HG03575 (cell line): ENCODE measurements around the gene TUBB4A.

Experiments
- ATAC-seq: cut with Tn5 transposase; IDR thresholded peaks from one replicate; pipeline ENCODE4 v1.9.1; 2021; ENCODE audit not compliant: unreplicated experiment, insufficient number of reproducible peaks, low FRiP score; ENCODE audit errors: extremely low read depth

The TUBB4A gene

DNA sequence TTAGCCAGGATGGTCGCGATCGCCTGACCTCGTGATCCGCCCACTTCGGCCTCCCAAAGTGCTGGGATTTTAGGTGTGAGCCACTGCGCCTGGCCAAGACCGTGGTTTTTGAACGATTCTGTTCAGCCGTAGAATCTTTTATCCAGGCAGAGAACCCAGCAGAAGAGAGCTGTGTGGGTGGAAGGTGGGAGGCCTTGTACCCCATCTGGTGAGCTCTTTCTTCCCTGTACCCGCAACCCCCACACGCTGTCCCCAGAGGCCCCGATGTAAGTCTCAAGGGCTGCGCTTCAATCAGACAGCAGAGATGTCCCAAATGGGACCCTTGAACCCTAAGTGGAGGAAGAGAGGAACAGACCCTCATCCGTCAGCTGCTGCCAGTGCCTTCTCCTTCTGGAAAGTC is 46.2 kb downstream of the TUBB4A start:
- no peak for ATAC-seq

DNA sequence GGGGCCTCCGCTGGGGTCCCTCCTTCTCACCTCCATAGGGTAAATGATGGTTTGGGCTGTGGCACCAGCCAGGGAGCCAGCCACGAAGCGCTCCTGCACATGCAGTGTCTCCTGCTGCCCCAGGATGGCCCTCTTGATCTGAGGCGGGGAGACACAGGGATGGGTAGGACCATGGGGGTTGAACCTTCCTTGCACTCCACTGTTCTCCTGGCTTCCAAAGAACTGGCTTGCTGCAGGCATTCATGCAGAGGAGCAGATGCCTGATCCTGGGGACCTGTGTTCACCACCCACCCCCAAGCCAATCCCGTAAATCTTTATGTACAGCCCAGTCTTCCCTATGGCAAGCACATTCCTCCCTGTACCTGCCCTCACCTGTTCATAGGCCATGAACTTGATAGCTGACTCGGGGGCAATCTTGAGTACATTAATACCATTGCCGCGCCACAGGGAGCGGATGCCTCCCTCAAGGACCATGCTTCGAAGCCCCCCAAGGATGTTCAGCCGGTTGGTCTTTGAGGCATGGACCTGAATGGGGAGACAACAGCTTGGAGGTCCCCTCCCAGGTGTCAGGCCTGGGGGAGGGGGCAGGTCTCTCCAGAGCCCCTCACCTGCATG is 48.1 kb downstream of the TUBB4A start:
- ATAC-seq = no peak

DNA sequence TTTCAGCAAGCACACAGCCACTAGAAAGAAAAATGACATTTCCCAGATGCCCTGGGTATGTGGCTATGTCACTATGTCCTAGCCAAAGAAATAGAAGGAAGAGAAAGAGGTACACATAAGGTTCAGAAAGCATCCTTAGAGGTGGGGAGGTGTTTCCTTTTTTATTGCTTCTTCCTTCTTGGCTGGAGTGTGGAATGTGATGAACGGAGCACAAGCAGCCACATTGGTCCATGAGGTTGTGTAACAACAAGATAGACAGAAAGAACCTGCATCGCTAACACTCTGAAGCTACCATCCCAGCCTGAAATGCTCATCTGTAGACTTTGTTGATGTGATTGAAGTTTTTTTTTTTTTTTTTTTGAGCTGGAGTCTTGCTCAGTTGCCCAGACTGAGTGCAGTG is 49.2 kb downstream of the TUBB4A start:
- ATAC-seq = no peak

GRCh38 chr19:6452223-6452614 is 49.9 kb downstream of the TUBB4A start:
- no peak for ATAC-seq

DNA sequence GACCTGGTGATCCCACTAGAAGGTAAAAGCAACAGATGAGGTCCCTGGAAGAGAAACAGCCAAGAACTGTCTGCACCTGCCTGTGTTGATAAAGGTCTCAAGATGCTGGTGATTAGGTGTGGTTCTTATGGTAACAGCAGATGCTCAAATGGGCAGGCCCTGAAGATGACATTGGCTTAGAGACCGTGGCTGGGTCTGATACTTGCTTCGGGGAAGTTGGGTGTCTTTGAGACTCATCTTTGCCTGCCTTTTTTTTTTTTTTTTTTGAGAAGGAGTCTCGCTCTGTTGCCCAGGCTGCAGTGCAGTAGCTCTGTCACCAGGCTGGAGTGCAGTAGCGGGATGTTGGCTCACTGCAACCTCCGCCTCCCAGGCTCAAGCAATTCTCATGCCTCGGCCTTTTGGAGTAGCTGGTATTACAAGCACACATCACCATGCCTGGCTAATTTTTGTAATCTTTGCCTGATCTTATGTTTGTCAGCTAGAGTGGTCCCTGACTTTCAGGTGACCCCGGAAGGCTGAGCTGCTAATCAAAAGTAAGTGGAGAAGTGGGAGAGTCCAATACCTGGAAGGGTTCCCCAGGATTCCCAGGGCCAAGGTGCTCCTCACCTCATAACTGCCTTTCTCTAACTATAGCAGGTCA is 50.4 kb downstream of the TUBB4A start:
- no peak for ATAC-seq

GRCh38 chr19:6450166-6450565 is 51.9 kb downstream of the TUBB4A start:
- ATAC-seq = no peak

DNA sequence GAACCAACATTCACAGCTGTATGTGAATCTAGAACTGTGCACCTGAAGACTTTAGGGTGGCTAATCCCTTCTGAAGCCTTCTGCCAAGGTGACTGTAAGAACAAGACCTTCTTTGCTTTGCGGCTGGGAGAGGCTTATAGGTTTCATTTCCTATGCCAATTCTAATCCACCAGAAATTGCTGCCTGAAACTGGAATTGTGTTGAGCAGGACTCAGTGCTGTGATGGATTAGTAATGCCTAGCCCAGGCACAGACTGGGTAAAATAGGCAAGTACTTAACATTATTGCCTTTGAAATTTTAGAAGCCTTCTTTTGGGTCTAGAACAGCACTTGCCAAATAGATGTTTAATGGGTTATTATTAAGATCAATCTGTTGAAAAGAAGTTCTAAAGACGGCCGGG is 54.1 kb downstream of the TUBB4A start:
- ATAC-seq = no peak

DNA sequence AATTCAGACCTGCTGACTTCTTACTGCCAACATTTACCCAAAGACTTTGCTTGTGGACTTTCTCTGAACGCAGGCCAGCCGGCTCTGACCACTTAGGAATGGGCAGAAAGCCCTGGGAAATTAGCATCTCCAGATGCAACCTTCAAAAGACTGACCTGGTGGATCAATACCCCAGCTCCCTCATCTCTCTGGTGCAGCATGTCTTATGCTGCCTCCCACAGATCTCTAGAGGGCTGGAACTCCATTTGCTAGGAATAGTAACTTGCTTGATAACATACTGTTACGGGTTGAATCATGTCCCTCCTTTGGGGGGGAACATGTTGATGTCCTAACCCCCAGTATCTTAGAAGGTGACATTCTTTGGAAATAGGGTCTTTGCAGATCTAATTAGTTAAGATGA is 55.7 kb downstream of the TUBB4A start:
- no peak for ATAC-seq
